Karpas-422 (cell line): Measurements from ENCODE around the gene LRP3. TPM values are rescaled to one million over a fixed set of nuclear protein-coding genes. Genes with fewer than 3 reads are reported as not detected.

Experiments
- DNase-seq: peaks from one replicate; pipeline ENCODE4 v3.0.0-alpha.2; 2015
- H2AFZ ChIP-seq: fragments of 200-600 bp; sonication (generic); 2 replicates; pipeline ENCODE4 v1.6.1; 2014; ENCODE audit warnings: antibody characterized with exemption, low read length, mixed read lengths
- H3K27ac ChIP-seq: fragments of 200-600 bp; sonication (generic); 2 replicates; pipeline ENCODE4 v1.5.1; 2014; ENCODE audit warnings: mild to moderate bottlenecking, low read length, moderate library complexity
- H3K27me3 ChIP-seq: fragments of 200-600 bp; sonication (generic); 2 replicates; pipeline ENCODE4 v1.6.1; 2014; ENCODE audit warnings: low read length, mixed read lengths
- H3K36me3 ChIP-seq: fragments of 200-600 bp; sonication (generic); 2 replicates; pipeline ENCODE4 v1.6.1; 2014; ENCODE audit warnings: low read length, mixed read lengths; ENCODE audit not compliant: insufficient read depth
- H3K4me1 ChIP-seq: fragments of 200-600 bp; sonication (generic); 2 replicates; pipeline ENCODE4 v1.6.1; 2014; ENCODE audit warnings: mild to moderate bottlenecking, low read length, mixed read lengths
- H3K4me2 ChIP-seq: fragments of 200-600 bp; sonication (generic); 2 replicates; pipeline ENCODE4 v1.6.1; 2014; ENCODE audit warnings: low read length, low read depth, mild to moderate bottlenecking; ENCODE audit not compliant: poor library complexity, severe bottlenecking
- H3K4me3 ChIP-seq: fragments of 200-600 bp; sonication (generic); 2 replicates; pipeline ENCODE4 v1.5.1; 2014; ENCODE audit warnings: mild to moderate bottlenecking, antibody characterized with exemption, low read length, mixed read lengths
- H3K79me2 ChIP-seq: fragments of 200-600 bp; sonication (generic); 2 replicates; pipeline ENCODE4 v1.6.1; 2014; ENCODE audit warnings: mild to moderate bottlenecking, low read length, mixed read lengths
- H3K9ac ChIP-seq: fragments of 200-600 bp; sonication (generic); 2 replicates; pipeline ENCODE4 v1.6.0; 2014; ENCODE audit warnings: low read length
- H3K9me2 ChIP-seq: fragments of 200-600 bp; sonication (generic), shearing (Covaris generic); replicated peaks from 2 replicates; pipeline ENCODE4 v1.6.0; 2014; ENCODE audit warnings: mild to moderate bottlenecking, low read length, moderate library complexity; ENCODE audit not compliant: insufficient read depth
- H3K9me3 ChIP-seq: fragments of 300-700, 200-600 bp; sonication (generic); 2 replicates; pipeline ENCODE4 v1.6.1; 2014; ENCODE audit warnings: low read length, mixed read lengths
- H4K20me1 ChIP-seq: fragments of 200-600 bp; sonication (generic); 2 replicates; pipeline ENCODE4 v1.6.1; 2014; ENCODE audit warnings: mild to moderate bottlenecking, antibody characterized with exemption, low read length, low read depth; ENCODE audit not compliant: insufficient read depth
- total RNA-seq: library from RNA; depleted of rRNA; stranded (reverse); fragments of >200 nt; shearing (Covaris generic); gene quantifications from 2 replicates; pipeline ENCODE4 v1.2.3, GENCODE V29; 2014; ENCODE audit warnings: low replicate concordance

Gene LRP3
- total RNA-seq, 1 experiment from 2014 or later: not detected

DNA sequence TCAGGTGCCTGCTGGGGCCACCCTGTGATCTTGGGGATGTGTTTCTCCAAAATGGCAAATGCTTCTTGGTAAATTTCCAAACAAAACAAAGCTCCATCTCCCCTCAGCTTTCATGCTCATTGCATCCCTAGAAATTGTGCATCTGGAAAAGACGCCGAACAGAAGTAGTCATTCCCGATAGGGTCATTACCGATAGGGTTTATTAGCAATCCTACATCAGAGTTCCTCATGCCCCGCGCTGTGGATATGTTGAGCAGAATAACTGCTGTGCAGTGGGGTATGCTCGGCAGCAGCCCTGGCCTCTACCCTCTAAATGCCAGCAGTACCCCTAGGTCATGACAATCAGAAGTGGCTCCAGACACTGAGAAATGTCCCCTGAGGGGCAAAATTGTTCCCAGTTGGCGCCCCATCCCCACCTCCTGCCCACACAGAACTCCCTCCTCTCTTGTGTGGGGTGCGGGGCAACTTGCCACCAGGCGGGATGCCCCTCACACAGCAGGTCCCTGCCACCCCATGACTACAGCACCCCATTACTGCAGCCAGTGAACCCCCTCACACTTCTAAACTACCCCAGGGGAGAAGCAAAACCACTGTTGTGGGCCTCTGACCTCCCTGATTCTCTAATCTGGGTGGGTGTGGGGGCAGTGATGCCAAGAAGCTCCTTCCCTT is 44.5 kb downstream of the LRP3 start:
- H2AFZ ChIP-seq: no peak overlapping the region
- no peaks in the 10 kb centered on the region for H4K20me1 ChIP-seq
- H3K27ac ChIP-seq: no peak overlapping the region

DNA sequence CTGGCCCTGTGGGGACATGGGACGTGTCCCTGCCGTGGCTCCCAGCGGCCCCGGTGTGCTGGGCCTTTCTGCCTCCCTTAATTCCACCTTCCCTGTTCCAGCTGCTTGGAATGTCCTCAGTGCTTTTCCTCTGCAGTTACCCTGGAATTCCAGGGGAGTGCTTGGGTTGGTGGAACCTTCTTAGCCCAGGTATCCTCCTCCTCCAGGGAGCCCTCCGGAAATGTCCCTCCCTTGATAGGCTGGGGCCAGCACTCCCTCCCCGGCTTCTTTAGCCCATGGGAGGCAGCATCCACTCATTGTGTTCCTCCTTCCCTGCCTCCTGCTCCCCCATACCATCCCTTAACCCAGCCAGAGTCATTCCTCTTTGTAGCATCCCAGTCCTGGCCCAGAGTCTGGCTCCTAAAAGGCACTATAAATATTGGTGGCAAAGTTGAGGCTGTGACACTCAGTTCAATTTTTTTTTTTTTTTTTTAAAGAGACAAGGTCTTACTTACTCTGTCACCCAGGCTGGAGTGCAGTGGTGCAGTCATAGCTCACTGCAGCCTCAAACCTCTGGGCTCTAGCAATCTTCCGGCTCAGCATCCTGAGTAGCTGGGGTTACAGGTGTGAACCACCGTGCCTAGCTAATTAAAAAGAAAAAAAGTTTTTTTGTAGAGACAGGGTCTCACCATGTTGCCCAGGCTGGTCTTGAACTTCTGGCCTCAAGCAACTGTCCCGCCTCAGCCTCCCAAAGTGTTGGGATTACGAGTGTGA is 45.3 kb downstream of the LRP3 start:
- Histone ChIP-seq H3K9ac (no peak overlapping the region), H3K9me3 (no peaks in the 10 kb centered on the region), H3K4me1 (0 out of 2 replicates have a peak, but pooled peaks cover 2% of the 10 kb centered on the region), H3K27ac (no peak overlapping the region), H3K9me2 (no peaks in the 10 kb centered on the region), H3K4me2 (no peak overlapping the region), H3K36me3 (no peaks in the 10 kb centered on the region), H3K4me3 (no peak overlapping the region), H3K27me3 (no peaks in the 10 kb centered on the region), H3K79me2 (no peaks in the 10 kb centered on the region), H2AFZ (no peak overlapping the region), H4K20me1 (no peaks in the 10 kb centered on the region)
- DNase-seq: no peak

More for the DNA sequence above, 44.5 kb downstream of the LRP3 start:
- no peaks in the 10 kb centered on the region for H3K36me3 ChIP-seq
- H3K9ac ChIP-seq: no peak overlapping the region
- 0 out of 2 replicates have a peak, but pooled peaks cover 4% of the 10 kb centered on the region for H3K4me1 ChIP-seq
- no peaks in the 10 kb centered on the region for H3K9me3 ChIP-seq
- no peak overlapping the region for H3K4me3 ChIP-seq
- no peaks in the 10 kb centered on the region for H3K27me3 ChIP-seq
- H3K9me2 ChIP-seq: no peaks in the 10 kb centered on the region
- H3K4me2 ChIP-seq: no peak overlapping the region
- DNase-seq: no peak
- H3K79me2 ChIP-seq: no peaks in the 10 kb centered on the region

DNA sequence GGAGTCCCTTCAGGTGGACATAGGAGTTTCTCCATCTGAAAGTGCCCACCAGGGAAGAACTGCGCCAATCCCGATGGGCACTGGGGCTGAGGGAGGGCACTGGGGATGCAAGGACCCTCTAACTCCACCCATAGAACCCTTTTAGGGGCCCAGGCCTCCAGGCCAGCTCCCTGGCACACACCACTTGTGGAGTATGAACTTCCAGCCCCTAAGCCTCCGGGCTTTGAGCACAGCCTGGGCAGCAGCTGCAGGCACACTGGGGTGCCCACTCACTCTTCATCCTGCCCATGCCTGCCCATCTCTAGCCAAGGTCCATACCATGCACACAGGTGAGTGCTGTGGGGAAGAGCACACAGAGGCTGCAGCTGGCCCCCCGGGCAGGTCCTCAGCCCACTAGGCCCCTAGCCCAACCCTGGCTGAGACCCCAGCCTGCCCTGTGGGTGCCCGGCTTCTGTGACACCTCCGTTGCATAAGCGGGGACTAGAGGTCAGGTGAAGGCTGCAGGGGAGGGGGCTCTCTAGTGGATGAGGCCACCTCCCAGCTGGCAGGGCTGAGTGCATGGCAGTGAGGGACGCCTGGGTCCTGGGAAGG is 46.1 kb downstream of the LRP3 start:
- DNase-seq: no peak
- Histone ChIP-seq H3K9me3 (no peaks in the 10 kb centered on the region), H3K4me2 (no peak overlapping the region), H2AFZ (no peak overlapping the region), H3K9me2 (no peaks in the 10 kb centered on the region), H3K79me2 (no peaks in the 10 kb centered on the region), H3K36me3 (no peaks in the 10 kb centered on the region), H3K27me3 (no peaks in the 10 kb centered on the region), H4K20me1 (no peaks in the 10 kb centered on the region), H3K4me3 (no peak overlapping the region), H3K4me1 (no peaks in the 10 kb centered on the region), H3K27ac (no peak overlapping the region), H3K9ac (no peak overlapping the region)

GRCh38 chr19:33241091-33241529 is 47.0 kb downstream of the LRP3 start:
- H2AFZ ChIP-seq: no peak overlapping the region
- no peak overlapping the region for H3K9ac ChIP-seq
- H3K4me2 ChIP-seq: no peak overlapping the region
- DNase-seq: no peak
- H3K9me2 ChIP-seq: no peaks in the 10 kb centered on the region
- peaks cover 4% of the 10 kb centered on the region; the same call in 1 of the 2 replicates for H3K9me3 ChIP-seq
- no peaks in the 10 kb centered on the region for H3K27me3 ChIP-seq
- H3K27ac ChIP-seq: no peak overlapping the region
- no peaks in the 10 kb centered on the region for H3K4me1 ChIP-seq
- no peak overlapping the region for H3K4me3 ChIP-seq
- no peaks in the 10 kb centered on the region for H3K36me3 ChIP-seq
- H3K79me2 ChIP-seq: no peaks in the 10 kb centered on the region
- no peaks in the 10 kb centered on the region for H4K20me1 ChIP-seq

DNA sequence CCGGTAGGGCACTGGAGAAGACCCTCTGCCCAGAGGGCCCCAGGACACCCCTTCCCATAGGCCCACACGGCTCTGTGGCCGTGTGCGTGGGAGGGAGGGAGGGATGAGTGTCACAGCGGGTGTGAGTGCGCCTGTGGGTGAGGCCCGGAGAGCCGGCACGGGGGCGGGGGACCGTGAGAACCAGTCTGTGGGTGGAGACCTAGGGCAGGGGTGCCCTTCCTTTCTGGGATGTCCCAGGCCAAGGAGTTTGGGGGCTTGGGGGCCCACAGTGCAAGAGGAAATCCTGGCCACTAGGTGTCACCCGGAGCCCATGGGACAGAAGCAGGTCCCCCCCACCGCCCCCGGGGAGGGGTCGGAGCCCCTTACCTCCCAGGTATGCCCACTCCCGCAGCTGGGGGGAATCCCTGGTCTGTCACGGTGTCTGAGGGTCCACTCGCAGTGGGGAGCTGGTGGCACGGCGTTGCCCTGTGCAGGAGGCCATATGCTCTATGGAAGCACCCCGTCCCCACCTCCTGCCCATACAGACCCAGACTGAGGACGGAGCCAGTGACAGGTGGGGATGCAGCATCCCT is 47.5 kb downstream of the LRP3 start:
- H3K9me3 ChIP-seq: peaks cover 7% of the 10 kb centered on the region; the same call in 1 of the 2 replicates
- H3K27ac ChIP-seq: no peak overlapping the region
- no peaks in the 10 kb centered on the region for H3K9me2 ChIP-seq
- H3K4me1 ChIP-seq: no peaks in the 10 kb centered on the region
- H3K79me2 ChIP-seq: no peaks in the 10 kb centered on the region
- no peaks in the 10 kb centered on the region for H3K36me3 ChIP-seq
- no peaks in the 10 kb centered on the region for H4K20me1 ChIP-seq
- no peak overlapping the region for H3K4me3 ChIP-seq
- H3K4me2 ChIP-seq: no peak overlapping the region
- no peak overlapping the region for H2AFZ ChIP-seq
- peak; percentile 53 for DNase-seq
- H3K27me3 ChIP-seq: no peaks in the 10 kb centered on the region
- H3K9ac ChIP-seq: no peak overlapping the region

GRCh38 chr19:33242131-33242530 is 48.0 kb downstream of the LRP3 start:
- no peak for DNase-seq
- no peak overlapping the region for H3K4me2 ChIP-seq
- no peak overlapping the region for H3K27ac ChIP-seq
- H3K79me2 ChIP-seq: no peaks in the 10 kb centered on the region
- H3K9me3 ChIP-seq: peaks cover 7% of the 10 kb centered on the region; the same call in 1 of the 2 replicates
- no peaks in the 10 kb centered on the region for H3K9me2 ChIP-seq
- no peaks in the 10 kb centered on the region for H3K27me3 ChIP-seq
- no peaks in the 10 kb centered on the region for H3K36me3 ChIP-seq
- H2AFZ ChIP-seq: no peak overlapping the region
- H3K4me3 ChIP-seq: no peak overlapping the region
- H3K4me1 ChIP-seq: no peaks in the 10 kb centered on the region
- no peak overlapping the region for H3K9ac ChIP-seq
- H4K20me1 ChIP-seq: no peaks in the 10 kb centered on the region

GRCh38 chr19:33242911-33243310 is 48.8 kb downstream of the LRP3 start:
- Histone ChIP-seq H4K20me1 (no peaks in the 10 kb centered on the region), H3K9ac (no peak overlapping the region), H3K36me3 (no peaks in the 10 kb centered on the region), H3K4me1 (no peaks in the 10 kb centered on the region), H3K79me2 (no peaks in the 10 kb centered on the region), H2AFZ (no peak overlapping the region), H3K9me3 (peaks cover 7% of the 10 kb centered on the region; the same call in 1 of the 2 replicates), H3K9me2 (no peaks in the 10 kb centered on the region), H3K27ac (no peak overlapping the region), H3K4me3 (no peak overlapping the region), H3K4me2 (no peak overlapping the region), H3K27me3 (no peaks in the 10 kb centered on the region)
- no peak for DNase-seq
